ENCODE data around the gene SRP68. TPM values are rescaled to one million over a fixed set of nuclear protein-coding genes. Genes with fewer than 3 reads are reported as not detected.
A peak's percentile ranks its signal among the peaks of the same experiment; 100 is the strongest.

The SRP68 gene
- 17.0 TPM for total RNA-seq

DNA sequence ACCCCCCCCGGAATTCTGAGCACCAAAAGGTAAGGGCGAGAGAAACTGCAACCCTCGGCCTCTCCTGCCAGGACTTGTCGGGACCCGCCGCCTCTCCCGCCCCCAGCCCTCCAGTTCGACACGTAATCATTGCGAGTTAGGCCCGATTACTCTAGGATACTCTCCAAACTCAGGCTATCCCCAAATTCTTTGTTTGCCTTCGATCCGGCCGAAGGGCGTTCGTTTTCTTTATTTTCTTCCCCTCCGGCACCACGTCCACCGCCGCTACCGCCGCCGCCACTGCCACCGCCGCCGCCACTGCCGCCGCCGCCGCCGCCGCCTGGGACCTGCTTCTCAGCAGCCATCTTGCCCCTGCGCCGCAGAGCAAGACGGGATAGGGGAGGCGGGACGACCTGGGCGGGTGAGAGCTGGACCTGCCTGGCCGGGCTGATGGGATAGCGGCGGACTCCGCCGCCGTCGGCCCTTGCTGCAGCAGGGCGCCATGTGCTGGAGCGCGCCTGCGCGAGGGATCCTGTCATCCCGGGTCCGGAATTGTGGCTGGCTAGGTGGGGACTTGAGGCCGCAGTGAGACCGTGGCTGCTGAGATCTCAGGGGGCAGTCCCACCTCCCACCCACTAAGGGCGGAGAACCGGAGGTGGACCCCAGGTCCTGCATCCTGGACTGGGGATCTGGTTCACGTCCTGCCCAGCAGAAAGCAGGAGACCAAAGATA, at the start of gene SRP68:
Gene SRP68 (minus strand): TSS at position 370 of the 711 bp plus-strand sequence. CDS start 26 bp downstream, at position 344.
- DNase-seq: peak; percentile 96

DNA sequence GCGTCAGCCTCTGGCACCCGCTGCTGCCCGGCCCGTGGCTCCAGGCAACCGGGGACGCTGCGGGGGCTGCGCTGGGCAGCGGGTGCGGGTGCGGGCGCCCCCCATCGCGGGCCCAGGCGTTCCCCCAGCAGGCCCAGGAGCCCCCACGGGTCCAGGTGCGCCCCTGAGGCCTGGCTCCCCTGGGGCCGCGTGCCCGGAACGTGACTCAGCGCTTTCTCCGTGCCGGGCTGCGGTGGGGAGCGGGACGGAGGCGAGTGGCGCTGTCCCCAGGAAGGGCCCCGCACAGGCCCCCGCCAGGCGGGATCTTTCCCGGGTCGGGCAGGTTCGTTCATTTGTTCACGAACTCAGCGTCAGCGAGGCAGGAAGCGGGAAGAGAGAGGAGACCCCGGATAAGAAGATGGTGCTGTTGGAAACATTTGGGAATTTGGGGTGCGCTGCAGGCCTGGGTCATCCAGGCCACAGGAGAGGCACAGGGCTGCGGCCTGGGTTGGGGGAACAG, 49.7 kb upstream of the SRP68 start:
- no peak for DNase-seq

DNA sequence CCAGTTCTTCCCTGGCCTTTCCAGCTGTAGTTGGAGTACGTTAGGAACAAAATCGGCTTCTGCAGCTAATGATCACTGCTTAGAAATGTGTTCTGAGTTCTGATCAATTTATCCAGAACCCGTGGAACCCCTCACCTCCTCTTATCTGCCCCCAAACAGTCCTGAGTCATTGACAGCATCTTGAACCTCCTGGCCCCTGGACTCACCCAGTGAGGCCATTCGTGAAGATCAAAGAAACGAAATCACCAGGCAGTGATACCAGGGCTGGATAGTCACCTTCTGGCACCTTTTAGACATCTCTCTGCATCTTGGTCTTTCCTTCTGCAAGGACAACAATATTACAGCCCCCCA, 48.3 kb upstream of the SRP68 start:
- DNase-seq: no peak

DNA sequence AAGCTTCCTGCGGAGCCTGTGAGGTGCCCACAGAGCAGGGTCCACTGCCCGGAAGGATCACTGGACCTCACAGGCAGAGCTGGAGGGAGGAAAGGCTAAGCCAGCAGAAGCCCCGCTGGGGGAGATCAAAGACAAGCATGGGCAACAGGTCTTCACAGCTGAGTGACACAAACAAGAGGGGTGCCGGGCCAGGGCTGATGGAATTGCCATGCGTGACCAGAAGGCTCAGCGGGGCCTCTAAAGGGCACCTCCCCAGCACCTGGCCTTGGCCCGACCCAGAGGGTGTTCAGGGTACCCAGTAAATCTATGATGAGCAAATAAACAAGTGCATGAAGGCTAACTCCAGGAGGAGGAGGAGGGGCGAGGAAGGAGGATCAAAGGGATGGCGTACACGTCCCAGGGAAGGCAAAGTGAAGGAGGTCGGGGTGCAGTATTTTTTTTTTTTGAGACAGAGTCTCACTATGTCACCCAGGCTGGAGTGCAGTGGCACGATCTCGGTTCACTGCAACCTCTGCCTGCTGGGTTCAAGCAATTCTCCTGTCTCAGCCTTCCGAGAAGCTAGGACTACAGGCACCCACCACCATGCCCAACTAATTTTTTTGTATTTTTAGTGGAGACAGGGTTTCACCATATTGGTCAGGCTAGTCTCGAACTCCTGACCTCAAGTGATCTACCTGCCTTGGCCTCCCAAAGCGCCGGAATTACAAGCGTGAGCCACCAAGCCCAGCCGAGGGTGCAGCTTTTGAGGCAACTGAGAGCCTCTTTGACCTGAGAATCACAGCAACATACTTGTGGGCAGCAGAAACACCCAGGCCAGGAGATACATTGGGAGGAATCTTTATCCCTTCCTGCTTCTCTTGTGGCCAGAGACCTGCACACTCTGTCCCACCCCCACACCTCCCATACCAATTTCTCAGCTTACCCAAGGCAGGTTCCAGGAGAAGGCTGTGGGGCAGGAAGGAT, 47.4 kb upstream of the SRP68 start:
- DNase-seq: no peak

DNA sequence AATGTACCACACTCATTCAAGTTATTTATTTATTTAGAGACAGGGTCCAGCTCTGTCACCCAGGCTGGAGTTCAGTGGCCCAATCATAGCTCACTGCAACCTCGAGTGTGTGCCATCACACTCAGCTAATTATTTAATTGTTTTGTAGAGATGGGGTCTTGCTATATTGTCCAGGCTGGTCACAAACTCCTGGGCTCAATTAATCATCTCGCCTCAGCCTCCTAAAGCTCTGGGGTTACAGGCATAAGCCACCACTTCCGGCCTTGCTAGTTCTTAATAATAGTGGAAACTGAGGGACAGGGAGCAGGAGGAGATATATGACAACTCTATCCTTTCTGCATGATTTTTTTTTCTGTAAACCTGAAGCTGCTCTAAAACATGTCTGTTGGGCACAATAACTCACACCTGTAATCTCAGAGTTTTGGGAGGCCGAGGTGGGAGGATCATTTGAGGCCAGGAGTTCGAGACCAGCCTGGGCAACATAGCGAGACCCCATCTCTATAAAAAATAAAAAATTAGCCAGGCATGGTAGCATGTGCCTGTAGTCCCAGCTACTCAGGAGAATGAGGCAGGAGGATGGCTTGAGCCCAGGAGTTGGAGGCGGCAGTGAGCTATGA, 42.9 kb upstream of the SRP68 start:
- DNase-seq: no peak

DNA sequence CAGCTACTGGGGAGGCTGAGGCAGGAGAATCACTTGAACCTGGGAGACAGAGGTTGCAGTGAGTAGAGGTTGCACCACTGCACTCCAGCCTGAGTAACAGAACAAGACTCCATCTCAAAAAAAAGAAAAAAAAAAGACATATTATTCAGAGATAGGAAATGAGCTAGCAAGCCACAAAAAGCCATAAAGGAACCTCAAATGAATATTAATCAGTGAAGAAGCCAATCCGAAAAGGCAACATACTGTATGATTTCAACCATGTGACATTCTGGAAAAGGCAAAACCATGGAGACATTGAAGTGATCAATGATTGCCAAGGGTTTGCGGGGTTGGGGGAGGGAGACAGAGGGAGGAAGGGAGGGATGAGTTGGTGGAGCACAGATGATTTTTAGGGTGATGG, 39.6 kb upstream of the SRP68 start:
- DNase-seq: no peak

DNA sequence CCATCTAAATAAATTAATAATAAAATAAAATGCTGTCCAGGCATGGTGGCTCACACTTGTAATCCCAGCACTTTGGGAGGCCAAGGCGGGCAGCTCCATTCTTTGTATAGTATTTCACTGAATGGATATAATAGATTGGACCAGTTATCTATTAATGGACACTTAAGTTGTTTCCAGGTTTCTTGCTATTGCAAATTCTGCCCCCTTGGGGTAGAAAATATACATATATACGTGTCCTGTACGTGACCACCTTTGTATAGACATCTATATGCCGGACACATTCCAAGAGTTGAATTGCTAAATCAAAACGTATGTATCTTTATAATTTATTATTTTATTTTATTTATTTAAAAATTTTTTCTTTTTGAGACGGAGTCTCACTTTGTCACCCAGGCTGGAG, 35.2 kb upstream of the SRP68 start:
- DNase-seq: no peak

DNA sequence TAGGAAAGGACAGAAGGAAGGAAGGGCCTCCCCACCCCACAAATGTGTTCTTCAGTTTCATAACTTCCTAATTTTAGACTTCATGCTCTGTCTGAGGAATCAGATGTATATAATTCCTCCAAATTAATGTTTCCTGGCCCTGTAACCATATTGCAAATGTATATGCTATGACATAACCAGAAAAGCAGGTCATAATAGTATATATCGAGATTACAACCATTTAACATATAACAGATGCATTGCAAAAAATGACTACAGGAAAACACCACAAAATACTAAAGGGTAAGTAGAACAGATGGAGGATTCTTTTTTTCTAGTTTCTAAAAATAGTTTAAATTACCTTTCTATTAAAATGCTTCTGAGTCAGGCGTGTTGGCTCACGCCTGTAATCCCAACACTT, 34.4 kb upstream of the SRP68 start:
- DNase-seq: no peak

DNA sequence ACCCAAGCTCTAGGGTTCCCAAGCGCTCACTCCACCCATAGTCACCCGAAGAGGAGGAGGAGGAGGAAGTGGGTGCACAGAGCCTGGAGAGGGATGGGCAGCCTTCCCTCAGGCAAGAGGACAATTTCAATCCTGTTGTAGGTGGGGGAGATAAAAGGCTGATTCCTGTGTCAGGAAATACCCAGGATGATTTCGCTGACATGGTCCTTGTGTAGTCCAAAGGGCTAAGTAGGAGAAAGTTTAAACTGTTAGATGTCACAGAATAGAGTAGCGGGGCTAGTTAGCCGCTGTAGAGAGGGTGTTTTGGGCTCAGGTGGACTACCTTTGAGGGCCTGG, 32.5 kb upstream of the SRP68 start:
- no peak for DNase-seq

DNA sequence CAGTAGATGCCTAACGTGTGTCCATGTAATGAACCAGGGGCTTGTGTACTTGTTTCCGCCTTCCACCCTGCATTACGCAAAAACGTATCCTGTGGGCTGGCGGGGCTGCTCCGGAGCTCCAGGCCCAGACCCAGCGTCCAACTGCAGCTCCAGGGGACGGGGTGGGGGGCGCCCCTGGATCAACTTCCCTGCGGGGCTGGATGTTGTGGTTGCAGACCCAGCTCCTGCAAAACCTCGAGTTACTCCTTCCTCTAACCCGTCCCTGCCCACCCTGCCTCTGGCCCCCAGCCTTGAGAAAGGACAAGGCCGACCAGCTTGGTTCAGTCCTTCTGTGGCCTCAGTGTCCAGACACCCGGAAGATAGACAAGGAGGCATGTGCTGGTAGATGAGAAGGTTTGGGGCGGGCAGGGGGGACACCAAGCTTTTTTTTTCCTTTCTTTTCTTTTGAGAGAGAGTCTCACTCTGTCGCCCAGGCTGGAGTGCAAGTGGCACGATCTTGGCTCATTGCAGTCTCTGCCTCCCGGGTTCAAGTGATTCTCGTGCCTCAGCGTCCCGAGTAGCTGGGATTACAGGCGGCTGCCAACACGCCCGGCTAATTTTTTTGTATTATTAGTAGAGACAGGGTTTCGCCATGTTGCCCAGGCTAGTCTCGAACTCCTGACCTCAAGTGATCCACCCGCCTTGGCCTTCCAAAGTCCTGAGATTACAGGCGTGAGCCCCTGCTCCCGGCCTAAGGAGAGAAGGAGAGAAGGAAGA, 32.0 kb upstream of the SRP68 start:
- DNase-seq: no peak

DNA sequence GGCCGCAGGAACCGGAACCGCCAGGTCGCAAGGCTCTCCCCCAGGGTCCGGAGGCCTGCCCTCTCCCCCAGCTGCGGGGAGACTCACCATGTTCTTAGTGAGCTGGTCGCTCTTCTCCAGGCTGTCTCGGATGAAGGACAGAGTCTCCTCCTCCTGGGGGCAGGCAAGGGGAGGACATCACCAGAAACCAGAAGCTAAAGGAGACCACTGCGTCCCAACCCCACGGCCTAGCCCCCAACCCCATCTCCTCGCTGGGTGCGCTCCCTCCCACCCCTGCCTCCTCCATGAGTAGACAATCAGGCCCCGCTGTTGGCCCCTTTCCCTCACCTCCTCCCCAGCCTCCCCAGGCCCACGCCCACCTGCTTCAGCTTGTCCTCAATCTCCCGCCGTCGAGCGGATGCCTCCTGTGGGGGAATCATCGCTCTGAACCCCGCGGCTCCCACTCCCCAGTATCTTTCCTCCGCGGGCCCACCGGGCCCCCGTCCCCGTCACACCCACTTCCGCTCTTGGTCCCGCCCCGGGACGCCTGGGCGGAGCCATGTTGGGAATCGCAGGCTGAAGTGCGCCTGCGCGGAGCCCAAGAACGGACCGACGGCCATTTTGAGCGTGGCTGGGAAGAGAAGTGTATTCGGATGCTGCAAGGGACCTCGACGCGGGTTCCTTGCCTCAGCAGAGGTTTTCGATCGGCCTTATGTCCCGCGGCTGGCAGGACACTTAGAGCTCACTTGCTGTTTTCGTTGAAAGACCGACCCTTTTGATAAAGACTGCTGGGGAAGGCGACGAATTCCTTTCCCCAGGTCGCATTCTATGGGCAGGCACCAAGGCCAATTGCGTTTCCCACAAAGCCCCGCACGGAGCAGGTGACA, 31.2 kb upstream of the SRP68 start, which contains the start of gene EXOC7:
Gene EXOC7 (minus strand): TSS at position 514 of the 866 bp plus-strand sequence. CDS start 95 bp downstream, at position 419.
- peak; percentile 83 for DNase-seq

DNA sequence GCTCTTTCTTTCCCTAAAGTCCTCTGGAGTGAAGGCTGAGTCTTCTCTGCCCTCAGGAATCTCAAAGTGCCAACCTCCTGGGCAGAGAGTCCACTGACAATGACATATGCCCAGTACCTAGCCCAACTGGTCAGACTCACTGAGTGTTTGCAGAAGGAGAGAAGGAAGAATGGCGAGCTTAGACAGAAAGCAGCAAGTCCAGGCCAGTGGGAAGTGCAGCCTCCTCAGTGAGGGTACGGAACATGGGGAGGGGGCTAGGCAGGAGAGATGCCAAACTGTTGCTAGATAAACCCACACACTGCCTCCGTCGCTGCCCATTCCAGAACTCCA, 30.6 kb upstream of the SRP68 start:
- DNase-seq: no peak

DNA sequence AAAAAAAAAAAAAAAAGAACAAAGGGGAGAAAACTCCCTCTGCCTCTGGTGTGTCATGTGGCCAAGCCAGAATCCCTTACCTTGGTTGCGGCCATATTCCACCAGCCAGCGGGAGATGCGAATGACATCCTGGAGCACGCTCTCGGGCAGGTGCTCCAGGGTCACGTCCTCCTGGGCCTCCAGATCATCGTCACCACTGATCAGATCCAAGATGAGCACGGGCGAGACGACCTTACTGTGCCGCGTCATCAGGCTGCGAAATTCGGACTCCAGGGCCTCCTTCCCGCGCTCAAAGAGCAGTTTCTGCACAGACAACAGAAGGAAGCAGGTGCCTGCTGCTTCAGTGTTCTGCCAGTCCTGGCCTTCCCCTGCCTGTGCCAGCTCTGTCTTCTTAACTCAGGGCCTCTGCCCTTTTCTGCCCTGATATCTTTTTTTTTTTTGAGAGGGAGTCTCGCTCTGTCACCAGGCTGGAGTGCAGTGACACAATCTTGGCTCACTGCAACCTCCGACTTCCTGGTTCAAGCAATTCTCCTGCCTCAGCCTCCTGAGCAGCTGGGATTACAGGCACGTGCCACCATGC, 25.5 kb upstream of the SRP68 start:
- DNase-seq: no peak

DNA sequence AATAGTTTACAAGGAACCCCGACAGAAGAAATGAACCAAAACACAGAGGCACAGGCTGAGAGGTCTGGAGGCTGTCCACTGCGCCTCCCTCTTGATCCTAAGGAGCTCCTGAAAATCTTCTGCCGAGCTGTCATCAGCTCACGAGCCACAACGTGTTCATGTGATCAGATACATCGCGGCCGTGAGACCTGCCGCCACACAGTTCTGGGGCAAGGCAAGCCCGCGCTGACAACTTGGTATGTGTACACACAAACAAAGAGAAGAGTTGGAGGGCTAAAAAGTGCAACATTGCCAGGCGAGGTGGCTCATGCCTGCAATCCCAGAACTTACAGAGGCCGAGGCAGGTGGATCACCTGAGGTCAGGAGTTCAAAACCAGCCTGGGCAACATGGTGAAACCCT, 23.6 kb upstream of the SRP68 start:
- DNase-seq: no peak

DNA sequence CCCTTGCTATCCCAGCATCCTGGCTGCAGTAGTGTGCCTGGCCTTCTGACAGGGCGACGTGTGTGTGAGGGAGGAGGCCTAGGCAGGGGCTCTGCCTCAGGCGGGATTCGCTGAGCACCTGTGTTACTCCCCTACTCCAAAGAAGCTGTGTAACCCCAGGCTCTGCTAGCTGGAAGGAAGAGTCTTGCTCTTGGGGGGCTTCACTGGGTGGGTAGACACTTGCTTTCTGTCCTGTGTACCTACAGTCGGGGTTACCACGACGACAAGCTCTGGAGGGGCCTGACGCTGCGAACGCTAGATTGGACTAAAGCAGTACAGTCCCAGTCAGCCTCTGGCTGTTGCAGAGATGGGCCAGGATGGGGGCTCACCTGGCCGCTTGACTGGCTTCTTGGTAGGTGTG, 21.7 kb upstream of the SRP68 start:
- DNase-seq: no peak

DNA sequence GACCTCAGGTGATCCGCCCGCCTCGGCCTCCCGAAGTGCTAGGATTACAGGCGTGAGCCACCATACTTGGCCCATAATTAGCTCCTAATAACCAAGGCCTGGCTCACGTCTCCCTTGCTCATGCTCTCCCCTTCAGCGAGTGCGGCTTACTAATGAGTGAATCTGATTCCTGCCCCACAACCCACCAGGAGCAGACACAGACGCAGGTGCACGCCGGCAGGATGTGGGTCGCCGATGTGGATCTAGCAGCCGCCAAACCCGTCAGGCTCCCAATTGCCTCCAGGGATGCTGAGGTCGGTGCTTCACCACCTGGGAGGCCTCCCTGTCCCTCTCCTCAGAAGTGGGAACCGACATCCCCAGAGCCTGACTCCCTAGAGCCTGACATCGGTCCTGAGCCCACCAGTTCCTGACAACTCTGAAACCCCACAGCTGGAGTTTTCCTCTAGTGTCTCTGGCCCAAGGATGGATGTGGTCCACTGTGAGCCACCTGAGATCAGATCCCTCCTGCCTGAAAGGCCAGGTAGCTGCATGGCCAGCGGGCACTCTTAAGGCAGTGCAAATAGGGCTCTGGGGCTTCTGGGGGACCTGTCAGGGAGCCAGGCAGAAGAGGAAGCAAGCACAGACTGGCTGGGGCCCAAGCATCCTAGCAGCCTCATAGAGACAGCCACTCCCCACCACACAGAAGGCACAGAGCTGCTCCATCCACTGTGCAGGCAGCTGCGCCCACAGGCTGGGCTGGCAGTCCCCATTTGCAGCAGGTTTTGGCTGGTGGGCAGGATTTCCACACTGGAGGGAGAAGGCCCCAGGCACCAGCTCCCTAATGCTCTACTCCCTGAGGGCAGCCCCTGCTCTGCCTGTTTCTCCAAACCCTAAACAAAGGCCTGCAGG, 20.5 kb upstream of the SRP68 start:
- DNase-seq: no peak

DNA sequence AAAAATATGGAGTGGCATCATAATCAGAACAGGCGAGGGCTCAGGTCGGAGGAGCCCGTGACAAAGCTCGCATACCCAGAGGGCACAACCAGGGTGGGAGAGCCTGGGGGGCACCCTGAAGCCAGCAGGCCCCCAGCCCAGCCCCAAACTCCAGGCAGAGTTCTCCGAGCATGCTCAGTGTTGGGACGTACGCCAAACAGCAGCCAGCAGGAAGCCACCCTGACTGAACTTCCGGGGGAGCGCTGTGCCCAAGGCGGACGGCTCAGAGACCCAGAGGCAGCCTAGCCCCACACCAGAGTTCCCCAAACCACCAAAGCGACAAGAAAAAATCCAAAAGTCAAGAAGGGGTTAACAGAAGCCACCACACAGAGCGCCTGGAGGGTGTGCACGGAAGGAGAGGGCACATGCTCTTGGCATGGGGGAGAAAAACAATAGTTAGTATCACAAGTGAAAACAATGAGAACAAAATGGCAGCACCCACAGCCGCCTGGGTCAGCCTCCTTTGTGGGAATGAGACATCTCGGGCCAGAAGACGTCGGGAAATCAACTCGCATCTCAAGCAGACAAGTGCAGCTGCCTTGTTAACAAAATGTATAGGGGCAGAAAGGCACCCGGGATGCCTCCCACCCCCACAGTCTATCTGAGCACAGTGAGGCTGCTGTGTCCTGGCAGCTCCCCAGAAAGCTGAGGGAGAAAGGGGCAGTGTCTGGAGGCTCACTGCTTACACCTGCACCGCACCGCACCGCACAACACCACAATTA, 19.4 kb upstream of the SRP68 start:
- no peak for DNase-seq

DNA sequence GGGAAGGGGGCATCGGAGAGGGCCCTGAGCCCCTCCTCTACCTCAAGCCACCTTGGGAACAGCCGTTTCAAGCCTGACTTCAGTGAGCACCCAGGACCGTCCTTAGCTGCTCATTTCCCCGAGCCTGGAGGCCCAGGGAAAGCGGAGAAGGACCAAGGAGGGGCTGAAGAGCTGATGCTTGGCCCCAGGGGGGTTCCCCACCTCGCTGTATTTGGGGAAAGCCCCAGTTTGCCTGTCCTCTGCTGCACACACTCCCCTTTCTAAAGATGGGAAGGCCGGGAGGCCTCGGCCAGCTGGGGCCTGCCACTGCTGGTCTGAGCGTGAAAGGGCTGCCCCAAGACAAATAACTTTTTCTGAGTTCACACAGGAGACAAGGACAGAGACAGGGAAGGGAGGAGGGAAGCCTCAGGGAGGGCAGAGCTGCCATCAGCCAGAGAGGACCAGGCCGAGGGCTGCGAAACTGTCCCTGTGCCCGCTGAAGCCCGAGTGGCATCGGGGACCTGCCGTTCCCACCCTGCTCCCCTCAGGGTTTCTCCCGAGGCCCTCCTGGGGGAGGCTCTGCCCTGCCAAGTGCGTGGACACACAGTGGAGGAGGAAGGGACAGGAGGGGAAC, 18.3 kb upstream of the SRP68 start:
- DNase-seq: no peak
